ENCODE results near the gene GLMN. TPM values are rescaled to one million over a fixed set of nuclear protein-coding genes. Genes with fewer than 3 reads are reported as not detected.

GLMN gene
- polyA plus RNA-seq, 3 donors: 2.1 to 4.1 (median 2.6) TPM

DNA sequence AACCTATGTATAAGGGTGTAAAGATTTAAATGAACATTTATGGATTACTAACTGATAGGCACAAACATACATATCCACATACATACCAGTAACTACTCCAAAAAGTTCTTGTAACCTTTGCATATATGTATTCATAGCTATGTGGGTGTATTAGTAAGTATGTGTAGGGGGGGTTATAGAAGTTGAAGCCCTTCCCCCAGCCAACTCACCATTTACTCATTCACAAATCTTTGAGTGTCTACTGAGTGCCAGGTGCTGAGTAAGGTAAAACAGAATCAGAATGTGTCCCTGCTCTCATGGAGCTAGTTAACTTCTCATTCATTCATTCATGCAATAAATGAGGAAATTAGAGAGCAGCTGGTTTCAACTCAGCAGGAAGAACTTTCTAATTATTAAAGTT lies 79.8 kb downstream of the GLMN start:
- H3K79me2 ChIP-seq (ENCODE audit: insufficient read depth, low read length): no peaks in the 10 kb centered on the region
- H3K9me3 ChIP-seq (replicated peaks in 1 of 2; ENCODE audit: control insufficient read depth in 1 of 2, insufficient read depth in 1 of 2, low read length in 2 of 2): peaks cover 0 to 9% of the 10 kb centered on the region in 2 donors
- no peak overlapping the region for H3K4me3 ChIP-seq (replicated peaks in 1 of 3; ENCODE audit: low read depth in 2 of 3, low read length in 3 of 3)
- H3K27me3 ChIP-seq (ENCODE audit: control insufficient read depth in 2 of 2, insufficient read depth in 2 of 2, low read length in 2 of 2): no peaks in the 10 kb centered on the region
- Mint-ChIP-seq H3K36me3 (no peaks in the 10 kb centered on the region), H3K4me1 (no peaks in the 10 kb centered on the region), H3K27ac (no peak overlapping the region), H3K4me3 (no peak overlapping the region), H3K27me3 (ENCODE audit: low read depth in 3 of 3) (peaks cover 0 to 2% (median 0%) of the 10 kb centered on the region in 3 donors), H3K9me3 (peaks cover 2 to 16% (median 4%) of the 10 kb centered on the region in 7 donors)
- TF ChIP-seq CTCF (IDR thresholded peaks at IDR 0.05): no peak
- no peak overlapping the region for H3K4me2 ChIP-seq (replicated peaks; ENCODE audit: extremely low read depth, low read length, poor library complexity, severe bottlenecking)
- H4K20me1 ChIP-seq (ENCODE audit: insufficient read depth, low read length): no peaks in the 10 kb centered on the region
- no peak overlapping the region for H2AFZ ChIP-seq (ENCODE audit: insufficient read depth, low read depth, low read length, poor library complexity, severe bottlenecking)
- H3K36me3 ChIP-seq (replicated peaks in 1 of 2; ENCODE audit: control insufficient read depth in 1 of 2, insufficient read depth in 2 of 2, low read length in 2 of 2): no peaks in the 10 kb centered on the region
- H3K9ac ChIP-seq (ENCODE audit: insufficient read depth, low read length, poor library complexity, severe bottlenecking): no peak overlapping the region
- H3K4me1 ChIP-seq (ENCODE audit: control insufficient read depth in 1 of 2, insufficient read depth in 2 of 2, low read length in 2 of 2): no peaks in the 10 kb centered on the region
- intact Hi-C loops (cut with micrococcal nuclease): no loop called here
- H3K27ac ChIP-seq (ENCODE audit: low read depth in 1 of 2, low read length in 2 of 2): no peak overlapping the region
- DNase-seq: no peak

DNA sequence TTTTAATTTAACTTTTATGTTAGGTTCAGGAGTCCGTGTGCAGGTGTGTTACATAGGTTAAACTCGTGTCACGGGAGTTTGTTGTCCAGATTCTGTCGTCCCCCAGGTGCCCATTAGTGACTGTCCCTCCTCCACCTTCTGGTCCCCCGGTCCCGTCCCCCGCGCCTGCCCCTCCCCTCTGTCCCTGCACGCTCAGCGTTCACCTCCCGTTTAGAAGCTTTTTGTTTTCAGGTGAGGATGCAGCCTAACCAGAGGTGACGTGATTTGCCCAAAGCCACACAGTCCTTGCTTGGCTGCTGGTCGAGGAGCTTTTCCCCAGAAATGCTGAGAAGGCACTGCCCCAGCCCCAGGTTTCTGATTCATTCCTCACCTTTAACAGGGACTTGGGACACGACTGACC lies 80.2 kb downstream of the GLMN start:
- no peak overlapping the region for H2AFZ ChIP-seq (ENCODE audit: insufficient read depth, low read depth, low read length, poor library complexity, severe bottlenecking)
- Mint-ChIP-seq H3K27me3 (ENCODE audit: low read depth in 3 of 3) (peaks cover 0 to 2% (median 2%) of the 10 kb centered on the region in 3 donors), H3K36me3 (no peaks in the 10 kb centered on the region), H3K4me1 (no peaks in the 10 kb centered on the region), H3K9me3 (peaks cover 2 to 16% (median 4%) of the 10 kb centered on the region in 7 donors), H3K4me3 (no peak overlapping the region), H3K27ac (no peak overlapping the region)
- H3K9me3 ChIP-seq (replicated peaks in 1 of 2; ENCODE audit: control insufficient read depth in 1 of 2, insufficient read depth in 1 of 2, low read length in 2 of 2): peaks cover 0 to 9% of the 10 kb centered on the region in 2 donors
- TF ChIP-seq CTCF (IDR thresholded peaks at IDR 0.05): no peak
- DNase-seq: no peak
- no peak overlapping the region for H3K4me2 ChIP-seq (replicated peaks; ENCODE audit: extremely low read depth, low read length, poor library complexity, severe bottlenecking)
- no peaks in the 10 kb centered on the region for H3K79me2 ChIP-seq (ENCODE audit: insufficient read depth, low read length)
- no peaks in the 10 kb centered on the region for H3K27me3 ChIP-seq (ENCODE audit: control insufficient read depth in 2 of 2, insufficient read depth in 2 of 2, low read length in 2 of 2)
- WGBS (ENCODE audit: insufficient coverage): 94% methylated on average over 9 of the region's 14 CpGs
- intact Hi-C loops (cut with micrococcal nuclease): no loop called here
- no peaks in the 10 kb centered on the region for H3K4me1 ChIP-seq (ENCODE audit: control insufficient read depth in 1 of 2, insufficient read depth in 2 of 2, low read length in 2 of 2)
- no peak overlapping the region for H3K4me3 ChIP-seq (replicated peaks in 1 of 3; ENCODE audit: low read depth in 2 of 3, low read length in 3 of 3)
- H4K20me1 ChIP-seq (ENCODE audit: insufficient read depth, low read length): no peaks in the 10 kb centered on the region
- H3K27ac ChIP-seq (ENCODE audit: low read depth in 1 of 2, low read length in 2 of 2): no peak overlapping the region
- no peaks in the 10 kb centered on the region for H3K36me3 ChIP-seq (replicated peaks in 1 of 2; ENCODE audit: control insufficient read depth in 1 of 2, insufficient read depth in 2 of 2, low read length in 2 of 2)
- H3K9ac ChIP-seq (ENCODE audit: insufficient read depth, low read length, poor library complexity, severe bottlenecking): no peak overlapping the region
